Osteoblast (primary cell): ENCODE data around the gene RICTOR. TPM values are rescaled to one million over a fixed set of nuclear protein-coding genes. Genes with fewer than 3 reads are reported as not detected.

Experiments
- DNase-seq: peaks from one replicate; pipeline ENCODE4 v3.0.0; 2011; ENCODE audit warnings: low spot score, mixed read lengths; ENCODE audit not compliant: insufficient read length; ENCODE audit errors: missing footprints
- H2AFZ ChIP-seq: 2 replicates; pipeline ENCODE4 v1.6.0; 2011; ENCODE audit warnings: mild to moderate bottlenecking, low read length
- H3K27ac ChIP-seq: 2 replicates; pipeline ENCODE4 v1.5.1; 2011; ENCODE audit warnings: mild to moderate bottlenecking, low read depth, low read length, moderate library complexity
- H3K27me3 ChIP-seq: 2 replicates; pipeline ENCODE4 v1.6.0; 2012; ENCODE audit warnings: mild to moderate bottlenecking, control low read depth, inconsistent platforms, low read length, moderate library complexity; ENCODE audit not compliant: insufficient read depth
- H3K36me3 ChIP-seq: 2 replicates; pipeline ENCODE4 v1.5.1; 2011; ENCODE audit warnings: mild to moderate bottlenecking, low read length, control low read depth, moderate library complexity; ENCODE audit not compliant: insufficient read depth
- H3K4me1 ChIP-seq: 2 replicates; pipeline ENCODE4 v1.5.1; 2011; ENCODE audit warnings: mild to moderate bottlenecking, low read length, control low read depth, moderate library complexity; ENCODE audit not compliant: insufficient read depth
- H3K4me2 ChIP-seq: 2 replicates; pipeline ENCODE4 v1.6.0; 2011; ENCODE audit warnings: mild to moderate bottlenecking, low read length; ENCODE audit not compliant: insufficient read depth
- H3K4me3 ChIP-seq: fragments of 200-600 bp; sonication (generic); 3 replicates; pipeline ENCODE4 v1.5.1; 2012; ENCODE audit warnings: mild to moderate bottlenecking, low read length, inconsistent platforms; ENCODE audit not compliant: insufficient read depth
- H3K79me2 ChIP-seq: 2 replicates; pipeline ENCODE4 v1.6.0; 2012; ENCODE audit warnings: mild to moderate bottlenecking, low read length, control low read depth, inconsistent platforms; ENCODE audit not compliant: insufficient read depth
- H3K9me3 ChIP-seq: 2 replicates; pipeline ENCODE4 v1.5.1; 2011; ENCODE audit warnings: low read depth, low read length, control low read depth
- H4K20me1 ChIP-seq: 2 replicates; pipeline ENCODE4 v1.6.0; 2012; ENCODE audit warnings: mild to moderate bottlenecking, low read length, control low read depth; ENCODE audit not compliant: insufficient read depth
- CTCF ChIP-seq: IDR thresholded peaks from 2 replicates; pipeline ENCODE4 v1.5.1; 2011; ENCODE audit warnings: mild to moderate bottlenecking, low read depth, low read length, moderate library complexity; ENCODE audit errors: extremely low read depth
- total RNA-seq: library from RNA; depleted of rRNA; stranded (reverse); fragments of >200 nt; gene quantifications from 2 replicates; pipeline ENCODE4 v1.2.3, GENCODE V29; 2012

Gene RICTOR
- total RNA-seq, 1 donor = 46.7 TPM

GRCh38 chr5:39019254-39019653 lies 54.9 kb downstream of the RICTOR start:
- Histone ChIP-seq H3K4me2 (no peak overlapping the region), H3K9me3 (no peaks in the 10 kb centered on the region), H3K36me3 (no peaks in the 10 kb centered on the region), H3K27me3 (no peaks in the 10 kb centered on the region), H3K4me3 (no peak overlapping the region), H3K79me2 (peaks cover 41% of the 10 kb centered on the region), H3K4me1 (peaks cover 27% of the 10 kb centered on the region), H4K20me1 (peaks cover 6% of the 10 kb centered on the region), H3K27ac (no peak overlapping the region), H2AFZ (no peak overlapping the region)
- TF ChIP-seq CTCF = no peak
- DNase-seq = no peak

DNA sequence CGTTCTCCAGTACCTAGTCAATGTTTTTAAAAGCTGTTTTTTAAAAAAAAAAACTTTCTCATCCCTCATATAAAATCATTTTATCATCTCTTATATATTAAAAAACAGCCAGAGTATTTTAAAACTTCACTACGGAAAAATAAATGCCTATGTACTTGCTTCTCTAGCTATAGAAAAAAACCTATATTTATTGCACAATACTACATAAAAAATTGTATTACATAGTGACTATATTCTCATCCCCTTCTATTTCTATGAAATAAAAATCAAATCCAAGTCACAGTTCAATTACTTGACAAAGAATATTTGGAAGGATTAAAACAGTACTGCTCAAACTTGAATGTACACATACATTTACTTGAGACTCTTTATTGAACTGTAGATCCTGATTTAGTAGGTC lies 56.7 kb downstream of the RICTOR start:
- peaks cover 37% of the 10 kb centered on the region for H3K79me2 ChIP-seq
- H2AFZ ChIP-seq = no peak overlapping the region
- H3K4me2 ChIP-seq = no peak overlapping the region
- H3K27me3 ChIP-seq = no peaks in the 10 kb centered on the region
- peaks cover 32% of the 10 kb centered on the region for H3K4me1 ChIP-seq
- peaks cover 6% of the 10 kb centered on the region for H4K20me1 ChIP-seq
- H3K36me3 ChIP-seq = no peaks in the 10 kb centered on the region
- no peaks in the 10 kb centered on the region for H3K9me3 ChIP-seq
- H3K4me3 ChIP-seq = no peak overlapping the region
- no peak for TF ChIP-seq CTCF
- DNase-seq = no peak
- H3K27ac ChIP-seq = no peak overlapping the region

DNA sequence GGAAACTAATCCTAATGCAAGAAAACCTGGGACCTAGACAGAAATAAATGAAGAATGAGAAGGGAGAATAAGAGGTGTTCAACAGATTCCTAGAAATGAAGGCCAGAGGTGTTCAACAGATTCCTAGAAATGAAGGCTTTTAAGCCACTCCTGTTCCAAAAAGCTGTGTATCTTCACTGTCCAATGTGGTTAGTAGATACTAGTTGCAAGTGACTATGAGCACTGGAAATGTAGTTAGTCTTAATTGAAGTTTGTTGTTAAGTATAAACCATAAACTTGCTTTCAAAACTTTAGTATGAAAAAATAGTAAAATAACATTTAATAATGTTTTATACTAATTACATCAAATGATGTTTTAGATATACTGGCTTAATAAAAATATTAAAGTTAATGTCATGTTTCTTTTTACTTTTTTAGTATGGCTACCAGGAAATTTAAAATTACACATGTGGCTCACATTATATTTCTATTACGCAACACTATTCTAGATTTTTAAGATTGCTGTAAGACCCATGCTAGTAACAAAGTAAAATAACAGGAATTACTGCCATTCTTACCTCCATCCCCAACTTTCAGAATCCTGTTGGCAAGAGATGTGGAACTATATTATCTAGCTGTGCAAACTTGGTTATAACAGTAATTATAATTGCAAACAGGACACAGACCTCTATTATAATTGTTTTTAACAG lies 57.5 kb downstream of the RICTOR start:
- peaks cover 5% of the 10 kb centered on the region for H4K20me1 ChIP-seq
- TF ChIP-seq CTCF = no peak
- H3K36me3 ChIP-seq = no peaks in the 10 kb centered on the region
- peak overlapping the region; percentile 95 for H3K27ac ChIP-seq
- H2AFZ ChIP-seq = no peak overlapping the region
- H3K9me3 ChIP-seq = no peaks in the 10 kb centered on the region
- DNase-seq = no peak
- no peak overlapping the region for H3K4me3 ChIP-seq
- H3K4me2 ChIP-seq = no peak overlapping the region
- no peaks in the 10 kb centered on the region for H3K27me3 ChIP-seq
- peaks cover 34% of the 10 kb centered on the region for H3K79me2 ChIP-seq
- H3K4me1 ChIP-seq = peaks cover 32% of the 10 kb centered on the region

DNA sequence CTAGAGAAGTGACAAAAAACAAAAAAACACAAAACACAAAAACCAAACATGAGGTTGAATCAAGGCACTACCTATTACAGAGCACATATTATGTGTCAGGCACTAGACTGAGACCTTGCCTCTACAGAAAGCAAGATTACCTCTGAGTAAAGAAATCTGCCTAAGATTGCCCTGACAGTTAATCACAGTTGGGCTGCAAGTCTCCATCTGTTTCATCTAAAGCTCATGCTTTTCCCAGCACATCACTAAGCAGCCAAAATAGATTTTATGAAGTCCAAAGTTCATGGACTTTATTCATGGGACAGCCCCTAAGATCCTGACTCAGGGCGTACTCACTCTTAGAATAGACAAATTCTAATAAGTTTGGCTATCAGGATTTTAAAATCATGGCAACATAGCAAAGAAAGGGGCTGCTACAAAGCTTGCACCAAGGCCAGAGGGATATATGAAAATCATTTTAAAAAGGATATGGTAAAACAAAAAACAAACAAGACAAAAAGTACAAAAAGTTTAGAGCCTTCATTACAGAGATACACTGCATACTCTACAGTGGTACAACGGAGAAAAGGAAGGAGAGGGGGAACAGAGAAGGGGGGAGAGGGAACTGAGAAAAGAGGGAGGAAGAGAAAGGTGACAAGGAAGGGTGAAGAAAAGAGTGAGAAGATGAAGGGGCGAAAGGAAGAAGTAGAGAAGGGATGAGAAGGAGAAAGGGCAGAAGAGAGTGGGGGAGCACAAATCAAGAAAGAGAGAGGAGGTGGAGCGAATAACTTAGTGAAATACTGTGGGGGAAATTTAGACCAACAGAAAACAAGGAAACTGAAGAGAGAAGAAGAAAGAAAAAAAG lies 58.2 kb downstream of the RICTOR start:
- H3K36me3 ChIP-seq = no peaks in the 10 kb centered on the region
- peak overlapping the region; percentile 14 for H3K4me2 ChIP-seq
- peak overlapping the region; percentile 95 for H3K27ac ChIP-seq
- peak; percentile 11 for DNase-seq
- H3K4me3 ChIP-seq = no peak overlapping the region
- peaks cover 2% of the 10 kb centered on the region for H3K9me3 ChIP-seq
- H4K20me1 ChIP-seq = no peaks in the 10 kb centered on the region
- H3K27me3 ChIP-seq = no peaks in the 10 kb centered on the region
- peaks cover 29% of the 10 kb centered on the region for H3K79me2 ChIP-seq
- no peak overlapping the region for H2AFZ ChIP-seq
- no peak for TF ChIP-seq CTCF
- peaks cover 32% of the 10 kb centered on the region for H3K4me1 ChIP-seq
